GM18498 (cell line): ENCODE results near the gene FANK1.

Experiments used
- ATAC-seq: cut with Tn5 transposase; IDR thresholded peaks from one replicate; pipeline ENCODE4 v1.9.1; 2021; ENCODE audit warnings: mild to moderate bottlenecking, moderate library complexity; ENCODE audit not compliant: unreplicated experiment

The FANK1 gene

GRCh38 chr10:125896088-125896934, at the start of gene FANK1:
FANK1 (plus strand) TSS chr10:125896564; CDS start chr10:125896643, 79 bp downstream.
- ATAC-seq: peak; percentile 87

GRCh38 chr10:125846894-125847293, 49.5 kb upstream of the FANK1 start:
- peak; percentile 59 for ATAC-seq

GRCh38 chr10:125848371-125848770, 48.0 kb upstream of the FANK1 start:
- ATAC-seq: no peak

- ATAC-seq: no peak
Measured at GRCh38 chr10:125848857-125849256, 47.5 kb upstream of the FANK1 start.

GRCh38 chr10:125849448-125849847, 46.9 kb upstream of the FANK1 start:
- ATAC-seq: no peak

- ATAC-seq: no peak
Measured at GRCh38 chr10:125850766-125851731, 45.3 kb upstream of the FANK1 start.

GRCh38 chr10:125852487-125852886, 43.9 kb upstream of the FANK1 start:
- ATAC-seq: no peak

GRCh38 chr10:125857185-125857760, 39.1 kb upstream of the FANK1 start:
- ATAC-seq: no peak

GRCh38 chr10:125859128-125859817, 37.1 kb upstream of the FANK1 start:
- ATAC-seq: no peak

- ATAC-seq: no peak
Measured at GRCh38 chr10:125865120-125865519, 31.2 kb upstream of the FANK1 start.

- no peak for ATAC-seq
Measured at GRCh38 chr10:125866421-125867029, 29.8 kb upstream of the FANK1 start.

GRCh38 chr10:125868372-125868975, 27.9 kb upstream of the FANK1 start:
- ATAC-seq: peak; percentile 60

- no peak for ATAC-seq
Measured at GRCh38 chr10:125871338-125871737, 25.0 kb upstream of the FANK1 start.

- ATAC-seq: no peak
Measured at GRCh38 chr10:125878957-125879835, 17.2 kb upstream of the FANK1 start.

GRCh38 chr10:125880719-125881118, 15.6 kb upstream of the FANK1 start:
- ATAC-seq: no peak

- no peak for ATAC-seq
Measured at GRCh38 chr10:125881192-125881591, 15.2 kb upstream of the FANK1 start, which contains the start of gene DHX32. DHX32 (minus strand) TSS chr10:125881292; CDS start chr10:125880824, 468 bp downstream.

GRCh38 chr10:125882596-125882995, 13.8 kb upstream of the FANK1 start:
- ATAC-seq: no peak

GRCh38 chr10:125883211-125883610, 13.2 kb upstream of the FANK1 start:
- no peak for ATAC-seq
